Stomach (tissue), 4 donors: ENCODE measurements around the gene LRRC56.

Experiments used
- EP300 ChIP-seq: sonication (generic); formaldehyde crosslinking; IDR thresholded peaks from one replicate; pipeline ENCODE4 v1.6.1; 2017; ENCODE audit warnings: antibody characterized with exemption
- POLR2A ChIP-seq, 4 donors: fragments of 450-650 bp; IDR thresholded peaks; one replicate each; pipeline ENCODE4 v1.6.1; 2016; ENCODE audit warnings: antibody characterized with exemption in 4 of 4, control low read depth in 2 of 4, mild to moderate bottlenecking in 1 of 4, moderate library complexity in 1 of 4
- POLR2AphosphoS5 ChIP-seq, 3 donors: sonication (generic); formaldehyde crosslinking; IDR thresholded peaks; one replicate each; pipeline ENCODE4 v1.6.1; 2016; ENCODE audit warnings: antibody characterized with exemption in 3 of 3
- TF ChIP-seq, protein P1 (sequence below), 7 experiments: fragments of 450-650 bp in 4 of 7; fragments of 200-600 bp in 3 of 7; sonication (generic) in 3 of 7; IDR thresholded peaks; one replicate each; pipeline ENCODE4 v1.5.1; 2016 to 2019; ENCODE audit warnings: antibody characterized with exemption in 7 of 7, control low read depth in 2 of 7, mild to moderate bottlenecking in 1 of 7

DNA sequence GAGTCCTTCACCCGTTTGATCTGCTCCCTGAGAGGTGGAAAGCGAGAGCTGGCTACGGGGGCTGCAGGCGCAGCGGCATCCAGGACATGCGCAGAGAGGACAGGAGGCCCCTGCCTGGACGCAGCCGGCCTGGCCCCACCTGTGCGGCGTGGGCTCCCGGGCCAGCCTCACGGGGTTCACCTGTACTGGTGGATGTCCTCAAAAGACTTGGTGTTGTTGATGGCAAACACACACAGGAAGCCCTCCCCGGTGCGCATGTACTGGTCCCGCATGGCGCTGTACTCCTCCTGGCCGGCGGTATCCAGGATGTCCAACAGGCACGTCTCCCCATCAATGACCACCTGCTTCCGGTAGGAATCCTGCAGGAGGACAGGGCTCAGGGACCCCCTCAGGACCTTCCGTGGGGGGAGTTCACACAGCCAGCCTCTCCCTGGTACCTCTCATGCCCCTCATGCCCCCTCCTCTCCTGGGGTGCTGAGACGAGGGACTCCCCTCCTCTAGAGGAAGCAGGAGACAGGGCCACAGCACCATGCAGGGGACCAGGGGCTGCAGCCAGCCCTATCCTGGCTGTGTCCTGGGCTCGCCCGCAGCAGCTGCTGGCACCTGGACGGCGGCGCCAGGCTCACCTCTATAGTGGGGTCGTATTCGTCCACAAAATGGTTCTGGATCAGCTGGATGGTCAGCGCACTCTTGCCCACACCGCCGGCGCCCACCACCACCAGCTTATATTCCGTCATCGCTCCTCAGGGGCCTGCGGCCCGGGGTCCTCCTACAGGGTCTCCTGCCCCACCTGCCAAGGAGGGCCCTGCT is 3.5 kb upstream of the LRRC56 start:
- TF ChIP-seq, protein P1, sequence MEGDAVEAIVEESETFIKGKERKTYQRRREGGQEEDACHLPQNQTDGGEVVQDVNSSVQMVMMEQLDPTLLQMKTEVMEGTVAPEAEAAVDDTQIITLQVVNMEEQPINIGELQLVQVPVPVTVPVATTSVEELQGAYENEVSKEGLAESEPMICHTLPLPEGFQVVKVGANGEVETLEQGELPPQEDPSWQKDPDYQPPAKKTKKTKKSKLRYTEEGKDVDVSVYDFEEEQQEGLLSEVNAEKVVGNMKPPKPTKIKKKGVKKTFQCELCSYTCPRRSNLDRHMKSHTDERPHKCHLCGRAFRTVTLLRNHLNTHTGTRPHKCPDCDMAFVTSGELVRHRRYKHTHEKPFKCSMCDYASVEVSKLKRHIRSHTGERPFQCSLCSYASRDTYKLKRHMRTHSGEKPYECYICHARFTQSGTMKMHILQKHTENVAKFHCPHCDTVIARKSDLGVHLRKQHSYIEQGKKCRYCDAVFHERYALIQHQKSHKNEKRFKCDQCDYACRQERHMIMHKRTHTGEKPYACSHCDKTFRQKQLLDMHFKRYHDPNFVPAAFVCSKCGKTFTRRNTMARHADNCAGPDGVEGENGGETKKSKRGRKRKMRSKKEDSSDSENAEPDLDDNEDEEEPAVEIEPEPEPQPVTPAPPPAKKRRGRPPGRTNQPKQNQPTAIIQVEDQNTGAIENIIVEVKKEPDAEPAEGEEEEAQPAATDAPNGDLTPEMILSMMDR (IDR thresholded peaks at IDR 0.05), result no peak
- TF ChIP-seq POLR2A (IDR thresholded peaks at IDR 0.05) (no peak), POLR2AphosphoS5 (IDR thresholded peaks at IDR 0.05) (no peak), EP300 (no peak)
